ENCODE measurements around the gene FRMD4A. TPM values are rescaled to one million over a fixed set of nuclear protein-coding genes. Genes with fewer than 3 reads are reported as not detected.

FRMD4A gene
- total RNA-seq, 1 experiment from 2014 or later: 19.6 TPM

- DNase-seq: no peak
These were observed 140.0 kb downstream of the FRMD4A start for GRCh38 chr10:14190702-14191101.

More at GRCh38 chr10:14190702-14191101, 140.0 kb downstream of the FRMD4A start:
- no peaks in the 10 kb centered on the region for H3K9me3 Mint-ChIP-seq
- Histone ChIP-seq H3T11ph (ENCODE audit: low read length) (no peak overlapping the region), H2BK20ac (ENCODE audit: low read depth, low read length, poor library complexity, severe bottlenecking) (no peak overlapping the region), H2AK5ac (ENCODE audit: insufficient read length, low read length) (no peak overlapping the region), H2BK120ac (ENCODE audit: low read depth, low read length, poor library complexity, severe bottlenecking) (no peak overlapping the region), H3K23me2 (ENCODE audit: insufficient read length, low read depth, low read length, poor library complexity, severe bottlenecking) (no peaks in the 10 kb centered on the region), H2AFZ (ENCODE audit: low read length) (no peak overlapping the region), H4K8ac (replicated peaks; ENCODE audit: insufficient read length, low read depth, low read length) (no peak overlapping the region), H3K56ac (ENCODE audit: insufficient read length, low read depth, low read length) (no peak overlapping the region), H3K27ac (ENCODE audit: insufficient read length, low read depth, low read length) (no peak overlapping the region), H3K27me3 (ENCODE audit: insufficient read depth, low read length) (no peaks in the 10 kb centered on the region), H3K4me1 (ENCODE audit: insufficient read depth, low read length) (no peaks in the 10 kb centered on the region), H3K4ac (ENCODE audit: low read depth, low read length) (no peak overlapping the region), H2BK12ac (ENCODE audit: insufficient read length, low read depth, low read length) (no peak overlapping the region), H3K18ac (ENCODE audit: insufficient read length, low read depth, low read length) (no peak overlapping the region), H3K79me2 (ENCODE audit: insufficient read depth, low read length) (no peaks in the 10 kb centered on the region), H4K91ac (ENCODE audit: insufficient read length, low read depth, low read length) (no peak overlapping the region), H2BK5ac (ENCODE audit: insufficient read length, low read length) (no peak overlapping the region), H3K23ac (ENCODE audit: insufficient read length, low read depth, low read length) (no peak overlapping the region), H3K79me1 (ENCODE audit: insufficient read depth, low read depth, low read length, poor library complexity, severe bottlenecking) (no peaks in the 10 kb centered on the region), H3K14ac (ENCODE audit: insufficient read depth, low read length) (no peak overlapping the region), H3K9ac (ENCODE audit: extremely low read depth, insufficient read length, low read length) (no peak overlapping the region), H3K9me3 (ENCODE audit: control insufficient read depth, low read depth, low read length) (no peaks in the 10 kb centered on the region), H2BK15ac (ENCODE audit: low read depth, low read length) (no peak overlapping the region), H4K20me1 (ENCODE audit: control insufficient read depth, insufficient read depth, insufficient read length) (no peaks in the 10 kb centered on the region), H4K5ac (ENCODE audit: insufficient read length, low read depth, low read length) (no peak overlapping the region), H3K4me2 (ENCODE audit: insufficient read depth, insufficient read length, low read length) (no peak overlapping the region)
- H3K27me3 Mint-ChIP-seq (ENCODE audit: low read depth): no peaks in the 10 kb centered on the region; the same call in 1 of the 2 replicates
- H3K36me3 Mint-ChIP-seq (ENCODE audit: insufficient read depth in 1 of 3, low read depth in 3 of 3): no peaks in the 10 kb centered on the region
- no peak overlapping the region for H3K4me3 Mint-ChIP-seq
- peak overlapping the region in 1 of 3 experiments; percentile 66; a peak in 1 of 7 replicates for H3K27ac Mint-ChIP-seq
- TF ChIP-seq CTCF (conservative IDR thresholded peaks at IDR 0.05): no peak
- no CpG with 5 or more reads among the region's 4 CpGs for WGBS (ENCODE audit: extremely low coverage, insufficient read length, low lambda C conversion rate)
- H3K4me1 Mint-ChIP-seq: peaks cover 21 to 23% of the 10 kb centered on the region in 2 experiments

All from H9 (cell line).